ENCODE results near the gene ZNF493. TPM values are rescaled to one million over a fixed set of nuclear protein-coding genes. Genes with fewer than 3 reads are reported as not detected.

ZNF493 gene
- total and polyA plus RNA-seq, 2 donors (not counting 3 experiments of a cell fraction or from before 2014, with no cell fraction given), result 2.4 to 8.0 TPM

GRCh38 chr19:21468791-21469190 lies 71.9 kb downstream of the ZNF493 start:
- TF ChIP-seq EZH2 (IDR thresholded peaks at IDR 0.05; ENCODE audit: borderline replicate concordance, low read depth, low read length, severe bottlenecking), result no peak
- TF ChIP-seq MAX (IDR thresholded peaks at IDR 0.05; ENCODE audit: insufficient read depth, insufficient read length), result no peak
- no peak for TF ChIP-seq POLR2A (IDR thresholded peaks at IDR 0.05; ENCODE audit: low read depth, low read length)
- TF ChIP-seq POLR2AphosphoS5 (IDR thresholded peaks at IDR 0.05; ENCODE audit: insufficient read depth, low read depth, low read length), result no peak
- no peak for TF ChIP-seq MYC (IDR thresholded peaks at IDR 0.05; ENCODE audit: low read depth, low read length)
- TF ChIP-seq GATA2 (IDR thresholded peaks at IDR 0.05; ENCODE audit: insufficient read depth, insufficient read length, low read depth, low read length), result no peak
- CTCF ChIA-PET, result no interaction called here
- Histone ChIP-seq H3K4me1 (ENCODE audit: control insufficient read depth, extremely low read depth, insufficient read depth, low read length) (no peaks in the 10 kb centered on the region), H3K27ac (ENCODE audit: insufficient read depth, low read depth, low read length) (no peak overlapping the region), H3K36me3 (ENCODE audit: control insufficient read depth in 2 of 2, extremely low read depth in 1 of 2, insufficient read depth in 2 of 2, low read length in 2 of 2) (no peaks in the 10 kb centered on the region), H3K4me3 (replicated peaks in 1 of 3; ENCODE audit: insufficient read depth in 1 of 3, low read depth in 1 of 3, low read length in 3 of 3) (no peak overlapping the region), H3K9ac (replicated peaks; ENCODE audit: extremely low read depth, insufficient read depth, low read length) (no peak overlapping the region), H2AFZ (ENCODE audit: low read depth, low read length) (no peak overlapping the region), H3K79me2 (ENCODE audit: control insufficient read depth, insufficient read depth, low read length) (no peaks in the 10 kb centered on the region), H3K9me3 (replicated peaks; ENCODE audit: control insufficient read depth, insufficient read depth, low read length) (peaks cover 2% of the 10 kb centered on the region), H3K9me1 (replicated peaks; ENCODE audit: control insufficient read depth, extremely low read depth, insufficient read depth, low read length) (no peaks in the 10 kb centered on the region), H4K20me1 (replicated peaks; ENCODE audit: control insufficient read depth, extremely low read depth, insufficient read depth, low read length) (no peaks in the 10 kb centered on the region), H3K4me2 (ENCODE audit: insufficient read depth, low read length) (no peak overlapping the region), H3K27me3 (ENCODE audit: control insufficient read depth in 2 of 2, insufficient read depth in 2 of 2, low read length in 2 of 2) (no peaks in the 10 kb centered on the region)
- FAIRE-seq (no peak), DNase-seq (ENCODE audit: low read depth, low spot score) (no peak)
- BruUV-seq (replicated peaks), result no TSS peak
- intact Hi-C loops (cut with micrococcal nuclease) (no loop called here), dilution Hi-C loops (cut with MboI; ENCODE audit: extremely low pct_ligation_motif_present, low sequenced_read_pairs) (no loop called here)
- POLR2A ChIA-PET, result no interaction called here

GRCh38 chr19:21472507-21472906 lies 75.6 kb downstream of the ZNF493 start:
- intact Hi-C loops (cut with micrococcal nuclease), result no loop called here
- Histone ChIP-seq H3K9ac (replicated peaks; ENCODE audit: extremely low read depth, insufficient read depth, low read length) (no peak overlapping the region), H3K79me2 (ENCODE audit: control insufficient read depth, insufficient read depth, low read length) (no peaks in the 10 kb centered on the region), H3K4me3 (replicated peaks in 1 of 3; ENCODE audit: insufficient read depth in 1 of 3, low read depth in 1 of 3, low read length in 3 of 3) (no peak overlapping the region), H3K36me3 (ENCODE audit: control insufficient read depth in 2 of 2, extremely low read depth in 1 of 2, insufficient read depth in 2 of 2, low read length in 2 of 2) (no peaks in the 10 kb centered on the region), H3K9me1 (replicated peaks; ENCODE audit: control insufficient read depth, extremely low read depth, insufficient read depth, low read length) (no peaks in the 10 kb centered on the region), H3K4me2 (ENCODE audit: insufficient read depth, low read length) (no peak overlapping the region), H2AFZ (ENCODE audit: low read depth, low read length) (no peak overlapping the region), H3K9me3 (replicated peaks; ENCODE audit: control insufficient read depth, insufficient read depth, low read length) (peaks cover 2% of the 10 kb centered on the region), H3K27me3 (ENCODE audit: control insufficient read depth in 2 of 2, insufficient read depth in 2 of 2, low read length in 2 of 2) (no peaks in the 10 kb centered on the region), H3K27ac (ENCODE audit: insufficient read depth, low read depth, low read length) (no peak overlapping the region), H3K4me1 (ENCODE audit: control insufficient read depth, extremely low read depth, insufficient read depth, low read length) (no peaks in the 10 kb centered on the region), H4K20me1 (replicated peaks; ENCODE audit: control insufficient read depth, extremely low read depth, insufficient read depth, low read length) (no peaks in the 10 kb centered on the region)
- no peak for TF ChIP-seq GATA2 (IDR thresholded peaks at IDR 0.05; ENCODE audit: insufficient read depth, insufficient read length, low read depth, low read length)
- no peak for TF ChIP-seq MAX (IDR thresholded peaks at IDR 0.05; ENCODE audit: insufficient read depth, insufficient read length)
- TF ChIP-seq JUN (IDR thresholded peaks at IDR 0.05; ENCODE audit: borderline replicate concordance, insufficient read depth, insufficient read length, low read depth), result no peak
- TF ChIP-seq EZH2 (IDR thresholded peaks at IDR 0.05; ENCODE audit: borderline replicate concordance, low read depth, low read length, severe bottlenecking), result no peak
- no peak for TF ChIP-seq POLR2A (IDR thresholded peaks at IDR 0.05; ENCODE audit: low read depth, low read length)
- TF ChIP-seq CTCF (IDR thresholded peaks at IDR 0.05; ENCODE audit: extremely low read depth in 1 of 2, insufficient read depth in 1 of 2, low read depth in 1 of 2, low read length in 2 of 2), result no peak
- no peak for TF ChIP-seq MYC (IDR thresholded peaks at IDR 0.05; ENCODE audit: low read depth, low read length)
- no peak for TF ChIP-seq POLR2AphosphoS5 (IDR thresholded peaks at IDR 0.05; ENCODE audit: insufficient read depth, low read depth, low read length)
- no peak for TF ChIP-seq FOS (IDR thresholded peaks at IDR 0.05; ENCODE audit: borderline replicate concordance, insufficient read depth, low read length)
- dilution Hi-C loops (cut with MboI; ENCODE audit: extremely low pct_ligation_motif_present, low sequenced_read_pairs), result no loop called here
- ChIA-PET POLR2A (no interaction called here), CTCF (no interaction called here)
- BruUV-seq (replicated peaks), result no TSS peak
- no peak for DNase-seq (ENCODE audit: low read depth, low spot score)
- FAIRE-seq, result no peak

Measured in endothelial cell of umbilical vein (primary cell).